Thymus (tissue), 11 donors: Measurements from ENCODE around the gene UNC5C. TPM values are rescaled to one million over a fixed set of nuclear protein-coding genes. Genes with fewer than 3 reads are reported as not detected.

Experiments used
- DNase-seq, 9 donors: peaks; one replicate each; pipeline ENCODE4 v3.0.0-alpha.2; 2013; ENCODE audit warnings: low spot score in 9 of 9, low read depth in 6 of 9, missing footprints in 1 of 9
- H3K27ac ChIP-seq, 2 donors: one replicate each; pipeline ENCODE4 v1.5.1; 2013; ENCODE audit warnings: control low read depth in 1 of 2, low read depth in 1 of 2, low read length in 1 of 2, mild to moderate bottlenecking in 1 of 2, moderate library complexity in 1 of 2
- H3K27me3 ChIP-seq, 2 donors: one replicate each; pipeline ENCODE4 v1.5.1; 2013; ENCODE audit warnings: low read length in 1 of 2; ENCODE audit not compliant: control insufficient read depth in 2 of 2, insufficient read depth in 1 of 2
- H3K36me3 ChIP-seq, 2 donors: one replicate each; pipeline ENCODE4 v1.5.1; 2013; ENCODE audit warnings: low read length in 1 of 2, mild to moderate bottlenecking in 1 of 2, moderate library complexity in 1 of 2; ENCODE audit not compliant: control insufficient read depth in 2 of 2, insufficient read depth in 2 of 2
- H3K4me1 ChIP-seq, 2 donors: one replicate each; pipeline ENCODE4 v1.5.1; 2013; ENCODE audit warnings: low read length in 2 of 2; ENCODE audit not compliant: control insufficient read depth in 2 of 2, insufficient read depth in 2 of 2
- H3K4me3 ChIP-seq, 2 donors: one replicate each; pipeline ENCODE4 v1.5.1; 2013; ENCODE audit warnings: low read length in 2 of 2, control low read depth in 1 of 2, mild to moderate bottlenecking in 1 of 2
- H3K9me3 ChIP-seq, 2 donors: one replicate each; pipeline ENCODE4 v1.5.1; 2013; ENCODE audit warnings: low read length in 1 of 2, mild to moderate bottlenecking in 1 of 2; ENCODE audit not compliant: control insufficient read depth in 2 of 2, insufficient read depth in 1 of 2
- WGBS: extraction: QIAGEN DNeasy Blood & Tissue Kit; methylation state at CpG from one replicate; pipeline ENCODE4 v1.1.7; 2013; 5-methylcytosine and 5-hydroxymethylcytosine counted together
- polyA plus RNA-seq: library from polyadenylated mRNA; stranded (reverse); fragments of 200-250 nt; gene quantifications from one replicate; pipeline ENCODE4 v1.2.3, GENCODE V29; 2013
- total RNA-seq: library from RNA; stranded (reverse); fragments of 120-200 nt; gene quantifications from one replicate; pipeline ENCODE4 v1.2.4, GENCODE V29; 2013
- donor health status: healthy.

UNC5C gene
- total and polyA plus RNA-seq, 2 donors: 0.98 to 1.8 TPM

DNA sequence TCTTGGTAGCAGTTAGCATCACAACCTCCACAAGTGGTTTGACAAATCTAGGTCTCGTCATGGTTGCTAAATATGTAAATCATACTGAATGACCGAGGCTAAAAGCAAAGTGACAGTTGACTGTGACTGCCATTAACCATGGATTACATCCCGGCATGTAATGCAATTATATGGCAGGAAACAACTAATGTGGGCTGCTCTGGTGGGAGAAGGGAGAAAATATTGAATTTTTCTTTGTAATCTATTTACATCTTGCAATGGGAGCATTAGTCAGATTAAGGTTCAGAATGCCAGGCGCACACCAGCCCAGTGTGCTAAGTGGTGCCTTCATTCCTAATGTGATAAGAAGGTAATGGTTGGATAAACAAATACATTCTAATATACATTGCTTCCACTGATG is 35.8 kb downstream of the UNC5C start:
- no peaks in the 10 kb centered on the region for H3K4me1 ChIP-seq
- DNase-seq: no peak
- no peaks in the 10 kb centered on the region for H3K27me3 ChIP-seq
- no peaks in the 10 kb centered on the region for H3K9me3 ChIP-seq
- no peak overlapping the region for H3K27ac ChIP-seq
- 97% methylated on average over 4 of the region's 4 CpGs for WGBS
- no peaks in the 10 kb centered on the region for H3K36me3 ChIP-seq
- no peak overlapping the region for H3K4me3 ChIP-seq

DNA sequence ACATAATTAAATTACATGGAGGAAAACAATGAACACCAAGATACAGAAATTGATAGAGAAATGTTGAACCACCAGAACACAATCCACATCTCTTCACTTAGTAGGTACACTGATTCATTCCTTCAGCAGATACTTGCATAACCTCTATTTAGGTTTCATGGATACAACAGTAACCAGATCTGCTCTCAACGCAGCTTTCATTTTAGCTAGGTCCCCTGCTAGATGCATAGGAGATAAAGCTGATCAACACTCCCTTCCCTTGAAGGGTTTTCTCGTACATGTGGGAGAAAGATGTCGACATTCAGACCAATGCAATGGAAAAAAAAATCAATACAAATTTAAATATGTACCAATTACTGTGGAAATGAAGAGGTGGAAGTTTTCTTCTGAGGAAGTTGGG is 37.3 kb downstream of the UNC5C start:
- Histone ChIP-seq H3K27me3 (no peaks in the 10 kb centered on the region), H3K9me3 (no peaks in the 10 kb centered on the region), H3K4me1 (no peaks in the 10 kb centered on the region), H3K4me3 (no peak overlapping the region), H3K36me3 (no peaks in the 10 kb centered on the region), H3K27ac (no peak overlapping the region)
- 97% methylated on average over 3 of the region's 3 CpGs for WGBS
- DNase-seq: no peak

DNA sequence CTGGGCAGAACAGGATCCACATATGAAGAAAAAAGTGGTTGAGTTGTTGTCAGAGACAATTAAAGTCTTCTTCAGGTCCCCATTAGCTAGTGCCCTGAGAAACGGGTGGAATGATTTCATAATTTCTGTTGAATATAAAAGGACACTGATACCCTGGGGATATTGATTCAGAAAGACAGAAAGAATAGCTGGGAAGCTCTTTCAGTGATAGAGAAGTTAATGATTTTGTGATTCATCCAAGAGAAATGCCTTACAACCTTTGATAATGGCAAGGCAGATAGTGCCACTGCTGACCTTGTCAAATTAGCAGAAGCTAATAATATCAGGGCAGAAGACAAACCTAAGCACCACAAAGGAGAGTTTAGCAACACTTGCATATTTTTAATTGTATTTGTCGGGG is 37.9 kb downstream of the UNC5C start:
- Histone ChIP-seq H3K4me1 (no peaks in the 10 kb centered on the region), H3K4me3 (no peak overlapping the region), H3K36me3 (no peaks in the 10 kb centered on the region), H3K27me3 (no peaks in the 10 kb centered on the region), H3K27ac (no peak overlapping the region), H3K9me3 (no peaks in the 10 kb centered on the region)
- WGBS: 94% methylated on average over 2 of the region's 2 CpGs
- no peak for DNase-seq

- Histone ChIP-seq H3K4me1 (no peaks in the 10 kb centered on the region), H3K27me3 (no peaks in the 10 kb centered on the region), H3K4me3 (no peak overlapping the region), H3K27ac (no peak overlapping the region), H3K9me3 (no peaks in the 10 kb centered on the region), H3K36me3 (no peaks in the 10 kb centered on the region)
- WGBS: 10% methylated on average over 2 of the region's 2 CpGs
- peak in 1 of 9 donors; percentile 34 for DNase-seq
These were observed 38.6 kb downstream of the UNC5C start for GRCh38 chr4:95510145-95510544.

DNA sequence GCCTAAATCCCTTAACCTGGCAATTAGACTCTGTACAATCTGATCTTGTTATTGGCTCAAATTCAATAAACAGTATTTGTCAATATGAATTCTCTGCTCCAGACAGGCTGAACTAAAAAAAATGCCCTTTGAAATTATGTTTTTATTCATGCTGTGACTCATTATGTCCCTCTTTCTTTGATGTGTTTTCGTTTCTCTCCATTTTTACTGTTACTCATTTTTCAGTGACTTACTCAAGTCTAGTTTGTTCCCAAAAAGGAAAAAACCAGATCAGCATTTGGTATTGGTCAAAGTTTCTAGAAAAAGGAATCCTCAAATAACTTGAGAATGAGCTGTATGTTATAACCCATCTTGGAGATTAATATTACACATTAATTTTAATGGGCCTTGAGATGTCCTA is 40.4 kb downstream of the UNC5C start:
- Histone ChIP-seq H3K4me1 (no peaks in the 10 kb centered on the region), H3K36me3 (no peaks in the 10 kb centered on the region), H3K27me3 (no peaks in the 10 kb centered on the region), H3K4me3 (no peak overlapping the region), H3K9me3 (no peaks in the 10 kb centered on the region), H3K27ac (no peak overlapping the region)
- no peak for DNase-seq
- 93% methylated on average over 1 of the region's 1 CpG for WGBS

DNA sequence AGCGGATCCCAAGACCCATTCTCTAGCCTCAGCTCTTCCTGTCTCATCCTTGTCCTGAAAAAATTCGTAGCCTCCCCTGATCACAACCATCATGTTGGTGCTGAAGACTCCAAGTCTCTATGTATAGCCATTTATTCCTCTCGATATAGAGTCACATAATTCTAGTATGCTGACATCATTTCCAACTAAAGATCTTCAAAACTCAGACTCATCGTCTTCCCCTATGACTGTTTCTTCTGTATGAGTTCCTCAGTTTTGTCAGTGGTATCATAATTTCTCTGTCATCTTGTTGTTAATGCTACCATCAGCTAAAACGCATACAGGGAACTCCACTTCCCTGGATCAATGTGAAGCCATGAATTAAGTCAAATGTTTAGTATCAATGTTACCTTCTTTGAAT is 41.2 kb downstream of the UNC5C start:
- Histone ChIP-seq H3K9me3 (no peaks in the 10 kb centered on the region), H3K4me1 (no peaks in the 10 kb centered on the region), H3K27ac (no peak overlapping the region), H3K4me3 (no peak overlapping the region), H3K27me3 (no peaks in the 10 kb centered on the region), H3K36me3 (no peaks in the 10 kb centered on the region)
- DNase-seq: no peak
- WGBS: 97% methylated on average over 5 of the region's 5 CpGs

DNA sequence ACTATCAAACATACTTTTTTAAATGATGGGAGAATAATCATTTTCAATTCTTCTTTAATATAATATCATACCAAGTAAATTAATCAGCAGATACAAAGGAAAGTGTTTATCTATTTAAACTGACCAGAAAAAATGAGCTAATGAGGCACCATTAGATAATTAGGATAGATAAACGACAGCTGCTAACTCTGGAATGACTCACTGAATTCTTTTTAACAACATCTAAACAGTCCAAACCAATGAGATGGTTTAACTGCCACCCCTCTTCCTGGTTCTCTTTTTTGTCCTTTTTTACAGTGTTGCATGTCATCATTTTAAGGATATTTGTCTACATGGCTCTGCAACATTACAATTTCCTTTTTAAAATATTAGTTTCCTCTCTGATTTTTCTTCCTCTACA is 41.6 kb downstream of the UNC5C start:
- H3K27ac ChIP-seq: no peak overlapping the region
- no peak overlapping the region for H3K4me3 ChIP-seq
- no peaks in the 10 kb centered on the region for H3K9me3 ChIP-seq
- DNase-seq: no peak
- H3K4me1 ChIP-seq: no peaks in the 10 kb centered on the region
- 94% methylated on average over 1 of the region's 1 CpG for WGBS
- no peaks in the 10 kb centered on the region for H3K27me3 ChIP-seq
- H3K36me3 ChIP-seq: no peaks in the 10 kb centered on the region

DNA sequence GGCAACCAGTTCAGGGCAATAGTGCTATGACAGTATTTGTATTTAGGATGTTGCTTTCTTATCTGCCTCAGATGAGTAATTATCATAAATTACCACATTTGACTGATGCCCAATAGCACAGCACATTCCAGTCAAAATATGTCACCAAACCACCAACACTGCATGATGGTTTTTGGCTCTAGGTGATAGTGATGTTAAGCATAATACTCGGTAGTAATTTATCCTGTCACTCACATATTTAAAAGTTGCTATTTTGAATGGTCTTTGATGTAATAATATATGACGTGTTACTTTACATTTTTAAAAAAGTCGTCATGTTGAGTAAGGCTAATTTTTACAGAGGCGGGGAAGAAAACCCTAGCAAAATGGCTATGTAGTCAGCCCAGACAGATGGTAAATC is 42.5 kb downstream of the UNC5C start:
- Histone ChIP-seq H3K4me3 (no peak overlapping the region), H3K9me3 (no peaks in the 10 kb centered on the region), H3K4me1 (no peaks in the 10 kb centered on the region), H3K27me3 (no peaks in the 10 kb centered on the region), H3K27ac (no peak overlapping the region), H3K36me3 (no peaks in the 10 kb centered on the region)
- no peak for DNase-seq
- WGBS: 99% methylated on average over 4 of the region's 4 CpGs

GRCh38 chr4:95505799-95506198 is 43.0 kb downstream of the UNC5C start:
- H3K36me3 ChIP-seq: no peaks in the 10 kb centered on the region
- no peaks in the 10 kb centered on the region for H3K27me3 ChIP-seq
- H3K4me3 ChIP-seq: no peak overlapping the region
- no peaks in the 10 kb centered on the region for H3K9me3 ChIP-seq
- H3K4me1 ChIP-seq: no peaks in the 10 kb centered on the region
- no peak for DNase-seq
- no peak overlapping the region for H3K27ac ChIP-seq

- Histone ChIP-seq H3K4me3 (no peak overlapping the region), H3K36me3 (no peaks in the 10 kb centered on the region), H3K27me3 (no peaks in the 10 kb centered on the region), H3K4me1 (no peaks in the 10 kb centered on the region), H3K9me3 (no peaks in the 10 kb centered on the region), H3K27ac (no peak overlapping the region)
- no peak for DNase-seq
- 96% methylated on average over 2 of the region's 2 CpGs for WGBS
These were observed 43.6 kb downstream of the UNC5C start for GRCh38 chr4:95505151-95505550.
